HUDEP-2 (cell line): ENCODE results near the gene GOLT1B.

Experiments used
- DNase-seq, 76 experiments: peaks; one replicate each; lab custom pipeline; 2025; ENCODE audit not compliant: unreplicated experiment in 76 of 76; lab: John Stamatoyannopoulos, UW

GOLT1B gene

DNA sequence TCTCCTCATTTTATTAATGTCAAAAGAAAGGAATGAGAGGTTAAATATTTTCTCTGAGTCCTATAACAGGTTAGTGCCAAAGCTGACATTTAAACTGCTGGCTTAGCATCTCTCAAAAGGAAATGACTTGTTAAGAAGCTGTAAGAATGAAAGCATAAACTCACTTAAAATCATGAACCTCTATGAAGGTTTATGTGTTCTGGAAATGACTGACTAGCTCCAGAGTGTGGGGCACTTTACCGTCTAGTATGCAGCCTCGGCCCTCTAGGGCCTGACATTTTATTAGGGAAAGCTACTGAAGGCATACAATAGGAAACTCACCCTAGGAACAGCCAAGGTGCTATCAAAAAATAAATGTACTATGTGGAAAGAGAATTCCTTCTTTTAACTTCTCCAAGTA is 59.6 kb downstream of the GOLT1B start:
- DNase-seq, result no peak

DNA sequence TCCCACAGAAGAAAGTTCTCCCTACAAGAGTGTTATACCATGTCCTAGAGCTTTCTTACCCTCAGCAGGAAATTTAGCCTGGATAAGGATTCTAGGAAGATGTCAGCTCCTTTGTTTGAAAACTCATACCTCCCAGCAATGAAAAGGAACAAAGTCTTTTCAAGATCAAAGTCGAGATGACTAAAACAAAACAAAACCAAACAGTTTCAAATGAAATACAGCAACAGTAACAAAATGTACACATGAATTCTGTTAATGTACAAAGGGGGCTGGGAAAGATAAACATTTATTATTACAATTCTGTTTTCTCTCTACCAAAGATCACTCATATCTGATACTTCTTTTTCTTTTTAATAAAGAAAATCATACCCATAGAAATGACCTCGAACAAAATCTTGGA is 61.3 kb downstream of the GOLT1B start:
- DNase-seq, result no peak

DNA sequence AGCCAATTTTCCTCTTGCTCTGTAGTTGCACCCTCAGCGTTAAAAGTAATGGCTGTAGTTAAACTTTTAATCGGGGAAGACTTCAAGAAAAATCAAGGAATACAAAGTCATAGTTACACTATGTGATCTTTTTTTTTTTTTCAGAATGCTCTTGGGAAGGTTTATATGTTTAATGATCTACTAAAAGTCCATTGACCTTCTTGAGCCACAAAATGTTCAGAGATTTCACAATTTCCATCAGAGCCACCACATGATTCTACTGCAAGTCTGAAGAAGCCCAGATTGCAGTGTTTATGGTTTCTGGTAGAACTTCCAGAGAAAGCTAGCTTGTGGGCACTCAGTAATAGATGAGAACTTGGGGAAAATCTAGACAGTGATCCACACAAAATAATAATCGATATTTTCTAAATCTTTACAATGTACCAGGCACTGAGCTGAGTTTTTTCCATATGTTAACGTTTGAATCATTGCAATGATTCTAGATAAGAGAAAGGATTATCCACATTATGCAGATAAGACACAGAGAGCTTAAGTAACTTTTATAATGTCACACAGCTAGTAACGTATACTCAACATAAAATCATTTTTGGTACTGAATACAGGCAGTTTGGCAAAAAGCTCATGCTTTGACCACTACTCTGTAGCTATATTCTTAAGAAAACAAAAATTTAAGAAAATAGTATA is 64.8 kb downstream of the GOLT1B start:
- DNase-seq, result no peak

DNA sequence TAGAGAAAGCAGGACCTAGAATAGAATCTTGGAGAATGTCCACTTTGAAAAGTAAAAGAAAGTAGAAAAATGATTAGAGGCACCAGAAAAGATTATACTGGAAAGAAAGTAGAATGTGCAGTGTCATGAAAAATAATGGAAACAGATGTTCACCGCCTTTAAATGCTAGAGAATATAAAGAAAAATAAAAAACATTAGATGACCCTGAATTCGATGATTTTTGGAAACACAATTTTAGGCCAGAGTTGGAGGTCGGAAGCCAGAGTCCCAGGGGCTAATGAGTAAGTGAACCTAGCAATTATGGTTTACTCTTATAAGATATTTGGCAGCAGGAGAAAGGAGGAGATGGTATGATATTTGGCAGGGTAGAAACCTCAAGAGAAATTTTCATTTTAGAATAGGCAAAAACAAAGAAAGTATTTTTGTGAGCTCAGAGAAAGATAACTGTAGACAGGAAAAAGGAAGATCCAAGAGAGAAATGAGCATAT is 65.4 kb downstream of the GOLT1B start:
- no peak for DNase-seq
